NCI-H1105 (cell line): ENCODE results near the gene PSMB11.

Experiments
- DNase-seq: peaks from one replicate; lab custom pipeline; 2025; lab: John Stamatoyannopoulos, UW

PSMB11 gene

GRCh38 chr14:23058654-23059504 is 16.9 kb downstream of the PSMB11 start:
- DNase-seq, result no peak

- no peak for DNase-seq
These were observed 18.7 kb downstream of the PSMB11 start for GRCh38 chr14:23060536-23061260.

GRCh38 chr14:23062002-23062401 is 20.0 kb downstream of the PSMB11 start:
- no peak for DNase-seq

GRCh38 chr14:23063601-23064000 is 21.6 kb downstream of the PSMB11 start:
- DNase-seq, result no peak

- DNase-seq, result no peak
These were observed 24.4 kb downstream of the PSMB11 start for GRCh38 chr14:23066368-23066767.

- no peak for DNase-seq
These were observed 25.1 kb downstream of the PSMB11 start for GRCh38 chr14:23066855-23067744.

GRCh38 chr14:23067847-23068788 is 26.1 kb downstream of the PSMB11 start:
- DNase-seq, result no peak

GRCh38 chr14:23068789-23069412 is 26.9 kb downstream of the PSMB11 start:
- DNase-seq, result no peak

- no peak for DNase-seq
These were observed 27.4 kb downstream of the PSMB11 start for GRCh38 chr14:23069413-23069806.

GRCh38 chr14:23070262-23071129 is 28.5 kb downstream of the PSMB11 start:
- no peak for DNase-seq

GRCh38 chr14:23071244-23071920 is 29.4 kb downstream of the PSMB11 start:
- no peak for DNase-seq

- no peak for DNase-seq
These were observed 30.0 kb downstream of the PSMB11 start for GRCh38 chr14:23071921-23072539.

GRCh38 chr14:23074906-23075305 is 32.9 kb downstream of the PSMB11 start:
- no peak for DNase-seq

- no peak for DNase-seq
These were observed 34.9 kb downstream of the PSMB11 start for GRCh38 chr14:23076785-23077408.

GRCh38 chr14:23077962-23078361 is 36.0 kb downstream of the PSMB11 start:
- DNase-seq, result no peak

GRCh38 chr14:23078692-23079116 is 36.7 kb downstream of the PSMB11 start:
- no peak for DNase-seq

- DNase-seq, result no peak
These were observed 37.7 kb downstream of the PSMB11 start for GRCh38 chr14:23079716-23080115.

- no peak for DNase-seq
These were observed 38.5 kb downstream of the PSMB11 start for GRCh38 chr14:23080474-23080873.
